Skeletal muscle cell (primary cell): Measurements from ENCODE around the gene DISC1.
"Not testable (repeated sequence)": the region's sequence is repeated elsewhere in the genome, so short reads cannot be mapped to it uniquely, and the experiment has no call there.

ENCODE experiments used
- DNase-seq: peaks from one replicate; pipeline ENCODE4 v3.0.0-alpha.2; 2010; ENCODE audit warnings: low read depth
- H3K4me3 ChIP-seq: 2 replicates; pipeline ENCODE4 v1.5.1; 2011; ENCODE audit warnings: low read depth, mild to moderate bottlenecking, control low read depth, low read length, moderate library complexity

The DISC1 gene

DNA sequence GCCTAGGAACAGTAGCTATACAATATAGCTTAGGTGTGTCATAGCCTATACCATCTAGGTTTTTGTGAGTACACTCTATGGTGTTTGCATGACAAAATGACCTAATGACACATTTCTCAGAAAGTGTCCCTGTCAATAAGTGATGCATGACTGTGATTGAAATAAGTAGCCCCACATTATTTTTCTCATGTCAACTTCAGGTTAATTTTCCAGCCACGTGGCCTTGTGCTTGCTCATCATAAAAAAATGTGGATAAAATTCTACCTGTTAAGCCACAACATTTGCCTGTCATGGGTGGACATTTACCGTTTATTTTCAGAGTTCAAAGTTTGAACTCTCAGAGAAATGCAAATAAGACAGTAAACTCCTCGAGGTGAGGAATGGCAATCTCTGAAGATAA is 5.5 kb downstream of the DISC1 start:
- no peak overlapping the region for H3K4me3 ChIP-seq
- DNase-seq, result no peak

DNA sequence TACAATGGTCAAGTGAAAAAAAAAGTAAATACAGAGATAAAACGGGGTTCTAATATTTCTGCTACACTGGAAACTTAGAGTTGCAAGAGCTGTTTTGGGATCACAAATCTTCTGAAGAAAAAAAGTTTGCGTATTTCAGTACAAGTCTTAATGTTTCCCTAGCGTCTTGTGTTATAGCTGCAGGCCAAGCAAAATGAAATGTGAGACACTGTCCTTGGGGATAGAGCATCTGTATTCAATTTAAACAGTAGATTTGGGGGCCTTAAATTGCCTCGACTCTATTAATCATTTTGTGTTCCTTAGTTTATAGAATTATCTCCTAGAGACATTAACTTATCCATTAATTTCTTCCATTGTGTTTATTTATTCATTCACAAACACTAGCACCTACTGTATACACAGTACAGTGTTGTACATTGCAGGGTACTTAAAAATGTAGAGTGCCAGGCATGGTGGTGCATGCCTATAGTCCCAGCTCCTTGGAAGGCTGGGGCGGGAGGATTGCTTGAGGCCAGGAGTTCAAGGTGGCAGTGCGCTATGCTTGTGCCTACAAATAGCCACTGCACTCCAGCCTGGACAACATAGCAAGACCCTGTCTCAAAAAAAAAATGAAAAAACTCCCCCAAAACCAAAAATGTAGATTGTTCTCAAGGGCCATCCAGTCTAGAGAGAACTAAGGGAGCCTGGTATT is 7.9 kb downstream of the DISC1 start:
- no peak for DNase-seq
- no peak overlapping the region for H3K4me3 ChIP-seq

DNA sequence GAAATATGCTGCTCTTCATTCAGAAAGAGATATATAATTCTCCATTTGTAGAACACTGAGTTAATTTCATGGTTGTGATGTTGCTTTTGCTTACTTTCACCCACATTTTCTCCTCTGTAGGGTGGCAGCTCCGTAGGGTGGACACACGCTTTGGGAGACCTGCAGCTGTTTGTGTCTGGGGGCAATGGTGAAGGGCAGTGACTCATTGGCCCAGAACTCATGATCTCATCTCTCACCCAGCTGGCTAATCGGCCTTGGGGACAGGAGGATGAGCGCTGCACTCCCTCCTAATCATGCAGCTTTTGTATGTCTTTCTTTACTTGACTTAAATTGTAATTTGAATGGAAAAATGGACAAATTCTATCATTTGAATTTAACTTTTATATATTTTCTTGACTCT is 9.6 kb downstream of the DISC1 start:
- H3K4me3 ChIP-seq, result no peak overlapping the region
- no peak for DNase-seq

DNA sequence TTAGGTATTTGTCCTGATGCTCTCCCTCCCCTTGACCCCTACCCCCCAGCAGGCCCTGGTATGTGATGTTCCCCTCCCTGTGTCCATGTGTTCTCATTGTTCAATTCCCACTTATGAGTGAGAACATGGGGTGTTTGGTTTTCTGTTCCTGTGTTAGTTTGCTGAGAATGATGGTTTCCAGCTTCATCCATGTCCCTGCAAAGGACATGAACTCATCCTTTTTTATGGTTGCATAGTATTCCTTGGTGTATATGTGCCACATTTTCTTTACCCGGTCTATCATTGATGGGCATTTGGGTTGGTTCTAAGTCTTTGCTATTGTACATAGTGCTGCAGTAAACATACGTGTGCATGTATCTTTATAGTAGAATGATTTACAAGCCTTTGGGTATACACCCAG is 10.3 kb downstream of the DISC1 start:
- not testable (repeated sequence) for H3K4me3 ChIP-seq, DNase-seq

DNA sequence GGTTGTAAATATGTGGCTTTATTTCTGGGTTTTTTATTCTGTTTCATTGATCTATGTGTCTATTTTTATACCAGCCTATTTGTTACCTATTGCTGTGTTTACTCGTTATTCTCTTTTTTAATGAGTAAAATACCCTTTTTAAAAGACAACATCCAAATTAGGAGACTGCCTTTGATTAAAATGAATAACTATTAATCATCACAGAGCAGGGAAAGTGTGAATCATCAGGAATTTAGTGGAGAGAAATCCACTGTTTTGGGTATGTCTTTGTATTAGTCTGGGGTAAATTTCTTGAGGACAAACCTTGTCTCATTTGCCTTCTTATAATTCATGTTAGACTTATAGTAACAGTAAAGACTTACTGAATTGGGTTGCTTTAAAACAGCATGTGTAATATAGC is 12.1 kb downstream of the DISC1 start:
- no peak overlapping the region for H3K4me3 ChIP-seq
- DNase-seq, result no peak

DNA sequence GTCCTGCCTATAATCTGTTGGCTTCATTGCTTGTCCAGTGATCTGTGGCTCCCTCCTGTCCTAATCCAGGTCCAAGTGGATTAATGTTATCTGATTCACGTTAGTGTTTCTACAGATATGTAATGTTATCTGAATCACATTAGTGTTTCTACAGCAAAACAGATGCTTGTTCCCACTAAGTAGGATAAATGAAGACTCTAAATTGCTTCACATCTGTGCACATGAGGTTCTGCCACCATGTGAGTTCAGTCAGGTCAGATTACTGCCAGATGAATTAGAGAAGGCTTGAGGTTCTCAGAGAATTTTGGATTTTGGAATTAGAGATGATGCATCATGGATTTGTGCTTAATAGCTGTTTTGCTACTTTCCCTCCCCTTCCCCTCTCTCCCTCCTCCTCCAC is 13.2 kb downstream of the DISC1 start:
- no peak for DNase-seq

DNA sequence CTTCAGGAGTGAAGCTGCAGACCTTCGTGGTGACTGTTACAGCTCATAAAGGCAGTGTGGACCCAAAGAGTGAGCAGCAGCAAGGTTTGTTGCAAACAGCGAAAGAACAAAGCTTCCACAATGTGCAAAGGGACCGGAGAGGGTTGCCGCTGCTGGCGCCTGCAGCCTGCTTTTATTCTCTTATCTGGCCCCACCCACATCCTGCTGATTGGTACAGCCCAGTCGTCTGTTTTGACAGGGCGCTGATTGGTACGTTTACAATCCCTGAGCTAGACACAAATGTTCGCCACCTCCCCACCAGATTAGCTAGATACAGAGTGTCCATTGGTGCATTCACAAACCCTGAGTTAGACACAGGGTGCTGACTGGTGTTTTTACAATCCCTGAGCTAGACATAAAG is 14.9 kb downstream of the DISC1 start:
- not testable (repeated sequence) for DNase-seq, H3K4me3 ChIP-seq

More for the DNA sequence above, 13.2 kb downstream of the DISC1 start:
- H3K4me3 ChIP-seq, result no peak overlapping the region

DNA sequence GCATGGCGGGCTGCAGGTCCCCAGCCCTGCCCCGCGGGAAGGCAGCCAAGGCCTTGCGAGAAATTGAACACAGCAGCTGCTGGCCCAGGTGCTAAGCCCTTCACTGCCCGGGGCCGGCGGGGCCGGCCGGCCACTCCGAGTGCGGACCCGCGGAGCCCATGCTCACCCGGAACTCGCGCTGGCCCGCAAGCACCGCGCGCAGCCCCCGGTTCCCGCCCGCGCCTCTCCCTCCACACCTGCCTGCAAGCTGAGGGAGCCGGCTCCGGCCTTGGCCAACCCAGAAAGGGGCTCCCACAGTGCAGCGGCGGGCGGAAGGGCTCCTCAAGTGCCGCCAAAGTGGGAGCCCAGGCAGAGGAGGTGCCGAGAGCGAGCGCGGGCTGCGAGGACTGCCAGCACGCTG is 15.5 kb downstream of the DISC1 start:
- not testable (repeated sequence) for DNase-seq

DNA sequence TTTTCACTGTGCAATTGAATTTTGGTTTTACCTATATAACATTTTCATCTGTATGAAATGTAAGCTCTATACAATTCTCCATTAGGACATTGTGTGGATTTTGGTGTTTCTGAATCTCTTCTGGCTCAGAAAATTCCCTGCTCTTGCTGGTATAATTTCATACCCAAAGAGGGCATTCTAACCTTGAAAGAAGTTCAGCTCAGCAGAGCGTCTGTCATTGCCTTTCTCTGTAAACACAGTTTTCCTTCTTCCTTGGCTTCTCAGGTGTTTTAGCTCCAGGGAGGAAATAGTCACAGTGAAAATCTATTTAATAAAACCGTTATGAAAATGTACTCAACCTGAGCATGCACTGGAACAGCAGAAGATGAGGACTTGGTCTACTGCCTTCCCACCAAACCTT is 16.0 kb downstream of the DISC1 start:
- no peak overlapping the region for H3K4me3 ChIP-seq
- DNase-seq, result no peak

More for the DNA sequence above, 15.5 kb downstream of the DISC1 start:
- H3K4me3 ChIP-seq, result not testable (repeated sequence)

DNA sequence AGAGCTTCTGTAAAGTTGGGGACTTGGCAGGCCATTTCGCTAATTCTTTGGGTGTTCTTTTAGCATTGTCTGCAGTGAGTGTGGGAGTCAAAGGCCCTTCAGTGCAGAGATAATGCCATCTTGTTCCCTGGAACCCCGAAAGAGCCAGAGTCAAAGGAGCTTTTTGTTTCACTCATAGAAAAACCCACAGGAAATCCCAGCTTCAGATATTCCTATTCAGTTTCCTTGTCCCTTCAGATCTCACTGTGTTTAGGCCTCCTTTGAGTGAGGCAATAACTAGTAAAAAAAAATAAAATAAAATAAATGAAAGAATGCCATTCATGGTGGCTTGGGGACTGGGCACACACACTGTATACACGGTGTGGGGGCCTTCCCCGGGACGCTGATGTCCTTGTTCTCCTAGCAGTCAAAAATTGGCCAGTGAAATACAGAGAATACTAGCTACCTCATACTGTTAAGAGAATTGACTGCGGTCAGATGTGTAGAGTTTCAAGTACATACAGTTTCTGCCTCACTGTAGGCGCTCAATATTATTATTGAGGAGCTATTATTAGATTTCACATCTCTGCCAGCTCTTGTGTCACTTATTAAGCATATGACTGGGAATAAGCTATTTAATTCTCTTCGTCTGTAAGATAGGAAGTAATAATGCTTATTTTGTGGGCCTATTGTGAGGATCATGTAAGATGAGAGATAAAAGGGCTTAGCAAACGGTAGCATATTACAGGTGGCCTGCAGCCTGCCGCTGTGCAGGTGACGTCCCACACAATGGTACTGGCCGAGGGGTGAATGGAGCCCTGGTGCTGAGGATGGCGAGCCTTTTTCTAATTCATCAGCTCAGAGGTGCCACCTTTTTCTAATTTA is 16.7 kb downstream of the DISC1 start:
- DNase-seq, result no peak
- no peak overlapping the region for H3K4me3 ChIP-seq

DNA sequence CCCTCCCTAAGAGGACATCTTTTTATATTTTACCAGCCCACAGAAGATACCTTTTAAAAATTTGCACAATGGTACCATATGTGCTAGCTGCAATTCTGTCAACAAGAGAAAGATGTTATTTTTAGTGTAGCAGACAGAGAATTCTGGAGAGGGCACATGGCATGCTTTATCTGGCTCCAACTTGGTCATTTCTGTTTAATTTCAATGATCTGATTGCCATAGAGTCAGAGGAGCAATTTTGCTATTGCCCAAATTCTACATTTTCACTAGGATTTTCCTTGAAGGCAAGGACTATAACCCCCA is 17.3 kb downstream of the DISC1 start:
- H3K4me3 ChIP-seq, result no peak overlapping the region
- DNase-seq, result no peak

DNA sequence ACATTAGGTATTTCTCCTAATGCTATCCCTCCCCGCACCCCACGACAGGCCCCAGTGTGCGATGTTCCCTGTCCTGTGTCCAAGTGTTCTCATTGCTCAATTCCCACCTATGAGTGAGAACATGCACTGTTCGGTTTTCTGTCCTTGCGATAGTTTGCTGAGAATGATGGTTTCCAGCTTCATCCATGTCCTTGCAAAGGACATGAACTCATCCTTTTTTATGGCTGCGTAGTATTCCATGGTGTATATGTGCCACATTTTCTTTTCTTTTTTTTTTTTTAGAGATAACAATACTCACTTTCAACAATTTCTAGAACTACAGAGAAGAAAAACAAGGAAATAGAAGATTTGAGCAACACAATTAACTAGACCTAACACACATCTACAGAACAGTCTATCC is 19.0 kb downstream of the DISC1 start:
- not testable (repeated sequence) for H3K4me3 ChIP-seq, DNase-seq

DNA sequence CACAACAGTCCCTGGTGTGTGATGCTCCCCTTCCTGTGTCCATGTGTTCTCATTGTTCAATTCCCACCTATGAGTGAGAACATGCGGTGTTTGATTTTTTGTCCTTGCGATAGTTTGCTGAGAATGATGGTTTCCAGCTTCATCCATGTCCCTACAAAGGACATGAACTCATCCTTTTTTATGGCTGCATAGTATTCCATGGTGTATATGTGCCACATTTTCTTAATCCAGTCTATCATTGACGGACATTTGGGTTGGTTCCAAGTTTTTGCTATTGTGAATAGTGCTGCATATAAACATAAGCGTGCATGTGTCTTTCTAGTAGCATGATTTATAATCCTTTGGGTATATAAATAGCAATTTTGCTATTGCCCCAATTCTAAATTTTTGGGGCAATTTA is 19.6 kb downstream of the DISC1 start:
- DNase-seq, H3K4me3 ChIP-seq: not testable (repeated sequence)

DNA sequence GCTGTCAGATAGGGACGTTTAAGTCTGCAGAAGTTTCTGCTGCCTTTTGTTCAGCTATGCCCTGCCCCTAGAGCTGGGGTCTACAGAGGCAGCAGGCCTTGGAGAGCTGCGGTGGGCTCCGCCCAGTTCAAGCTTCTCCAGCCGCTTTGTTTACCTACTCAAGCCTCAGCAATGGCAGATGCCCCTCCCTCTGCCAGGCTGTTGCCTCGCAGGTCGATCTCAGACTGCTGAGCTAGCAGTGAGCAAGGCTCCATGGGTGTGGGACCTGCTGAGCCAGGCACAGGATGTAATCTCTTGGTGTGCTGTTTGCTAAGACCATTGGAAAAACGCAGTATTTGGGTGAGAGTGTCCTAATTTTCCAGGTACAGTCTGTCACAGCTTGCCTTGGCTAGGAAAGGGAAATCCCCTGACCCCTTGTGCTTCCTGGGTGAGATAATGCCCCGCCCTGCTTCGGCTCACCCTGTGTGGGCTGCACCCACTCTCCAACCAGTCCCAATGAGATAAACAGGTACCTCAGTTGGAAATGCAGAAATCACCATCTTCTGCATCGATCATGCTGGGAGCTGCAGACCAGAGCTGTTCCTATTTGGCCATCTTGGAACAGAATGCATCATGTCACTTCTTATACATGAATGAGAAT is 25.2 kb downstream of the DISC1 start:
- DNase-seq, H3K4me3 ChIP-seq: not testable (repeated sequence)

DNA sequence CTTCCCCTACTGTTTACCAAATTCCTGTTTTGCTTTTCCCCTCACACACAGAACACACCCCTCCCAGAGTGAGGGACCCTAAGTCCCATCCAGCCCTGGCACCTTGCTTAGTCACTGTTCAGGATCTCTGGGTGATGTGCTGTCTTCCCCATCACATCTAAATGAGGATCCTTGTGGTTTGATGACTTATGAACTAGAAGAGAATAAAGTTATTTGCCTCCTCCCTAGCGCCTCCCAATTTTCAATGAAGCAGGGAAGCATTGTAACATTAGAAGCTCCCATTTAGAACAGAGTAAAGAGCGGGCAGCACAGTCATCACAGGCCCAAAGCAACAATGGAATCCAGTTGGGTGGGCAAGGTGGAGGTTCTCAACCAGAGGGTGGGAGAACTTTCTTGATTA is 27.0 kb downstream of the DISC1 start:
- DNase-seq, result no peak
- no peak overlapping the region for H3K4me3 ChIP-seq

DNA sequence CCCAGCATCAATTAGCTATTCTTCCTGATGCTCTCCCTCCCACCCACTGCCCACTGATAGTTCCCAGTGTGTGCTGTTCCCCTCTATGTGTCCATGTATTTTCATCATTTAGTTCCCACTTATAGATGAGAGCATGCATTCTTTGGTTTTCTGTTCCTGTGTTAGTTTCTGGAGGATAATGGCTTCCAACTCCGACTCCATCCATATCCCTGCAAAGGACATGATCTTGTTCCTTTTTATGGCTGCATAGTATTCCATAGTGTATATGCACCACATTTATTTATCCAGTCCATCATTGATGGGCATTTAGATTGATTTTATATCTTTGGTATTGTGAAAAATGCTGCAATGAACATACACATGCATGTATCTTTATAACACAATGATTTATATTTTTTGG is 30.2 kb downstream of the DISC1 start:
- DNase-seq, result no peak
- no peak overlapping the region for H3K4me3 ChIP-seq

DNA sequence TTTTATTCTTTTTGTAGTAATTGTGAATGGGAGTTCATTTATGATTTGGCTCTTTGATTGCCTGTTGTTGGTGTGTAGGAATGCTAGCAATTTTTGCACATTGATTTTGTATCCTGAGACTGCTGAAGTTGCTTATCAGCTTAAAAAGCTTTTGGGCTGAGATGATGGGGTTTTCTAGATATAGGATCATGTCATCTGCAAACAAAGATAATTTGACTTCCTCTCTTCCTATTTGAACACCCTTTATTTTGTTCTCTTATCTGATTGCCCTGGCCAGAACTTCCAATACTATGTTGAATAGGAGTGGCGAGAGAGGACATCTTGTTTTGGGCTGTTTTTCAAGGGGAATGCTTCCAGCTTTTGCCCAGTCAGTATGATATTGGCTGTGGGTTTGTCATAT is 31.6 kb downstream of the DISC1 start:
- not testable (repeated sequence) for H3K4me3 ChIP-seq, DNase-seq

DNA sequence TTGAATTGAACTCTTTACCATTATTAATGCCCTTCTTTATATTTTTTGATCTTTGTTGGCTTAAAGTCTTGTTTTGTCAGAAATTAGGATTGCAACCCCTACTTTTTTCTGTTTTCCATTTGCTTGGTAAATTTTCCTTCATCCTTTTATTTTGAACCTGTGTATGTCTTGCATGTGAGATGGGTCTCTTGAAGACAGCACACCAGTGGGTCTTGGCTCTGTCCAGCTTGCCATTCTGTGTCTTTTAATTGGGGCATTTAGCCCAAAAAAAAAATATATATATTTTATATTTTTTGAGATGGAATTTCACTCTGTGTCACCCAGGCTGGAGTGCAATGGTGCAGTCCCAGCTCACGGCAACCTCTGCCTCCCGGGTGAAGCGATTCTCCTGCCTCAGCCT is 33.6 kb downstream of the DISC1 start:
- DNase-seq, result no peak
- H3K4me3 ChIP-seq, result no peak overlapping the region

DNA sequence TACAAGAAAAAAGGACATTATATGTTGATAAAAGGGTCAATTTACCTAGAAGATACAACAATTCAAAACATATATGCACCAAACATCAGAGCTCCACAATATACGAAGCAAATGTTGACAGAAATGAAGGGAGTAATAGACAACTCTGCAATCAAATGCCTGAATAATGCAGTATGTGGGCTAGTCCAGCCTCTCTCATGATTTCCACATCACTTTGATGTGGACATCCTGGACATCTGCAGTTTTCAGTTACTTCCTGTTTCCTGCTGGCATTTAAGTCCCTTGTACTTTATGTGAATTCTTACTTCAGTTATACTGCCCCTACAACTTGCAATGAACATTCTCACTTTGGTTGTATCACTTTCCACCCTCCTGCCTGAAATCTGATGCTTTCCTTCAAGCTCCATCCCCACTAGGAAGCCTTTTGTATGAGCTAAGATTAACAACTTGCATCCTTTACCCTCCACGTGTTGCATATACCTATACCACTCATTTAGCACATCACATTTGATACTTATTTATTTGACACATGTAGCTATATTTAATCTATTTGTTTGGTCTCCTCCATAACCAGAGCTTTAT is 36.7 kb downstream of the DISC1 start:
- peak; percentile 9 for DNase-seq
- no peak overlapping the region for H3K4me3 ChIP-seq

DNA sequence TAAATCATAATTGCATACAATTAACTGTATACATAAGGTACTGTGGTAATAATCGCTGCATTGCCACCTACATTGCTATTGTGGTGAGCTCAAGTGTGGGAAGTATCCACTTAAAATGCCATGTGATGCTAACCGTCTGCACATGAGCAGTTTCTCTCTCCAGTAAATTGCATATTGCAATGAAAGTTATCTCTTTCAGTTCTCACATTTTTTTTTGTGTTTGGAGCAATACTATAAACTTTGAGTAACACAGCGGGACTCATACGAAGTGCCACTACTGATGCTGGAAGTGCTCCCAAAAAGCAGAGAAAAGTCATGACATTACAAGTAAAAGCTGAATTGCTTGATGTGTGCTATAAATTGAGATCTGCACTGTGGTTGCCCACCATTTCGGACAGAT is 38.5 kb downstream of the DISC1 start:
- no peak overlapping the region for H3K4me3 ChIP-seq
- DNase-seq, result no peak
